ENCODE data around the gene NT5DC2. TPM values are rescaled to one million over a fixed set of nuclear protein-coding genes. Genes with fewer than 3 reads are reported as not detected.

NT5DC2 gene
- total and polyA plus RNA-seq, 2 of the 8 experiments (the other 6 are each of a cell fraction or from before 2014, with no cell fraction given), result 331 to 477 TPM

DNA sequence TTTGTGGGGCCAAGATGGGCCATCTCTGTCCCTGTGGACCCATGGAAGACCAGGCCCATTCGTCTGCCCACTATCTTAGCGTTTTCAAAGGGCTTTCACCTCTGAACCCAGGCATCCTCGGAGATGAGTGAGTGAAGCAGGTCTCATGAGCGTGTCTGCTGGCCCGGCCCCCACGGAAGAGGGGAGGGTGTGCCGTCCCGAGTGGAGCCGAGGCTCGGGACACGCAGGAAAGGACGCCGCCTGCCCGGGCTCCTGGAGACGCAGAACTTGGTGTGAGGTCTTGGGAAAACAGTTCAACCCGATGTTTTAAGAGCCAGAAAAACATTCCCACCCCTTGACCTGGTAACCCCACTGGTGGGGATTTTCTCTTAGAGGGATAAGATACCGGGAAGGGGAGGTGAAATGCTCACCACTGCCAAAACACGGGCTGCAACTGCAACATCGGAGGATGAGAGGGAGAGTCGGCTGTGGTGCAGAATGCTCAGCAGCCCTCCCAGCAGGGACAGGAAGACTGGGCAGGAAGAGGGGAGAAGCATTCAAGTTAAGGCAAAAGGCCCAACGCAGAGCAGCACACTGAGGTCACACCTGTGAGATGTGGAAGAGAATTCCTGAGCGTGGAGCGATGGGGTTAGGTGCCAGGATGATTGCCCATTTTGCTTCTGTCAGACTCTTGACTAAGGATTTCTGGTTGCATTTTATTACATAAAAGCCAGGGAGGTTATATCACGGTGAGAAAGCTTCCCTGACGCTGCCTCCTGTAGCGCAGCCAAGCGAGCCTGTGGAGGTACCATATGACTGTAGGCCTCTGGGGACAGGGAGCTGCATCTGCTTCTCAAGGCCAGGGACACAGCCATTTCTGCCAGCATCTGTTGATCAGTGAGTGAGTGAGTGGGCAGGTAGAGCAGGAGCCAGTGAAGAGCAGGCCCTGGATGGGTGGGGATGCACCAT is 52.6 kb downstream of the NT5DC2 start:
- WGBS, 2 experiments (ENCODE audit: extremely low coverage in 1 of 2, insufficient coverage in 1 of 2, insufficient read length in 1 of 2, insufficient replicate concordance in 2 of 2, low coverage in 1 of 2, low lambda C conversion rate in 2 of 2, missing lambda C conversion rate in 1 of 2), result 97% methylated on average over 27 of the region's 27 CpGs; no CpG with 5 or more reads in 1 of the 2 experiments

More for the DNA sequence above, 52.6 kb downstream of the NT5DC2 start:
- Histone ChIP-seq H2BK12ac (ENCODE audit: low read depth, low read length) (no peak overlapping the region), H3K56ac (replicated peaks; ENCODE audit: insufficient read length, low read depth, low read length) (no peak overlapping the region), H4K8ac (ENCODE audit: extremely low read depth, insufficient read depth, low read length) (no peak overlapping the region), H2BK5ac (ENCODE audit: low read depth, low read length) (no peak overlapping the region), H2BK15ac (ENCODE audit: low read length) (no peak overlapping the region), H3K4ac (replicated peaks; ENCODE audit: insufficient read length, low read depth, low read length) (no peak overlapping the region), H3K4me3 (ENCODE audit: extremely low read depth in 1 of 4, insufficient read depth in 2 of 4, low read depth in 3 of 4, low read length in 4 of 4) (no peak overlapping the region), H2AK5ac (ENCODE audit: low read depth, low read length) (no peak overlapping the region), H3K18ac (ENCODE audit: extremely low read depth, low read length) (no peak overlapping the region), H2BK20ac (ENCODE audit: low read length) (no peak overlapping the region), H4K20me1 (replicated peaks in 1 of 2; ENCODE audit: control insufficient read depth in 1 of 2, insufficient read depth in 2 of 2, low read length in 2 of 2) (peaks cover 0 to 15% of the 10 kb centered on the region in 2 experiments), H3K14ac (ENCODE audit: insufficient read length) (no peak overlapping the region), H3K36me3 (ENCODE audit: control insufficient read depth in 2 of 4, insufficient read depth in 4 of 4, low read length in 3 of 4) (peaks cover 35 to 60% (median 46%) of the 10 kb centered on the region in 4 experiments), H3K23ac (ENCODE audit: insufficient read length) (no peak overlapping the region), H3K79me1 (ENCODE audit: low read depth, low read length) (peaks cover 2% of the 10 kb centered on the region; the same call in 1 of the 2 replicates), H3K4me1 (replicated peaks in 1 of 4; ENCODE audit: control insufficient read depth in 3 of 4, insufficient read depth in 4 of 4, low read length in 3 of 4) (no peaks in the 10 kb centered on the region), H3K9me3 (ENCODE audit: insufficient read depth in 2 of 2, low read depth in 1 of 2, low read length in 1 of 2) (no peaks in the 10 kb centered on the region), H2BK120ac (replicated peaks; ENCODE audit: low read depth, low read length) (no peak overlapping the region), H2AFZ (ENCODE audit: low read length) (no peak overlapping the region), H3K9ac (replicated peaks in 1 of 4; ENCODE audit: extremely low read depth in 1 of 4, low read depth in 3 of 4, low read length in 3 of 4) (no peak overlapping the region), H3K27me3 (replicated peaks in 1 of 4; ENCODE audit: control insufficient read depth in 3 of 4, extremely low read depth in 1 of 4, insufficient read depth in 3 of 4, low read length in 3 of 4) (no peaks in the 10 kb centered on the region), H3K23me2 (ENCODE audit: low read depth, low read length) (no peaks in the 10 kb centered on the region), H4K91ac (replicated peaks; ENCODE audit: insufficient read length, low read length) (no peak overlapping the region), H3K79me2 (ENCODE audit: control insufficient read depth in 1 of 2, insufficient read depth in 2 of 2, low read length in 2 of 2) (no peaks in the 10 kb centered on the region), H3K27ac (ENCODE audit: low read depth, low read length) (no peak overlapping the region), H4K5ac (ENCODE audit: insufficient read length, low read depth, low read length) (no peak overlapping the region), H3K4me2 (ENCODE audit: insufficient read depth in 1 of 2, low read depth in 2 of 2, low read length in 2 of 2) (no peak overlapping the region)
- FAIRE-seq, result no peak
- no peak for TF ChIP-seq BRCA1 (IDR thresholded peaks at IDR 0.05; ENCODE audit: low read depth, low read length)
- TF ChIP-seq, protein P1, sequence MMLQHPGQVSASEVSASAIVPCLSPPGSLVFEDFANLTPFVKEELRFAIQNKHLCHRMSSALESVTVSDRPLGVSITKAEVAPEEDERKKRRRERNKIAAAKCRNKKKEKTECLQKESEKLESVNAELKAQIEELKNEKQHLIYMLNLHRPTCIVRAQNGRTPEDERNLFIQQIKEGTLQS (IDR thresholded peaks at IDR 0.05; ENCODE audit: insufficient read depth, low read depth, low read length), result no peak
- ChIA-PET POLR2A (ENCODE audit: partially characterized antibody) (interaction anchor here (1.2 to 2.1 kb wide), 3 partner anchors 8 to 34 kb away, joined by 5 to 6 read pairs (median 5); partner anchors contain the start of gene STAB1), CTCF (ENCODE audit: partially characterized antibody) (interaction anchor here (0.6 to 3.1 kb wide), 17 partner anchors 9 to 314 kb away, joined by 3 to 28 read pairs (median 6); partner anchors contain the start of gene STAB1)
- no peak for DNase-seq (ENCODE audit: low read depth in 1 of 2, low spot score in 2 of 2)
